HEK293T (cell line): ENCODE data around the gene SHOC1.

Experiments
- CTCF ChIA-PET: fragments of 350-600 bp; formaldehyde crosslinking; extraction: SDS; loops from one replicate; lab custom pipeline; 2021; ENCODE audit warnings: antibody characterized with exemption, inconsistent platforms; lab: Yijun Ruan, JAX
- POLR2A ChIA-PET: fragments of 350-600 bp; formaldehyde crosslinking; extraction: SDS; loops from one replicate; lab custom pipeline; 2020; ENCODE audit warnings: antibody characterized with exemption, inconsistent platforms; lab: Yijun Ruan, JAX
- DNase-seq: peaks from one replicate; pipeline ENCODE4 v3.0.0; 2012; ENCODE audit warnings: mixed read lengths; ENCODE audit errors: extremely low spot score
- ARNT ChIP-seq: fragments of 450-650 bp; IDR thresholded peaks from 2 replicates; pipeline ENCODE4 v1.6.1; 2017; ENCODE audit warnings: mild to moderate bottlenecking
- BHLHE40 ChIP-seq: fragments of 450-650 bp; IDR thresholded peaks from 2 replicates; pipeline ENCODE4 v1.6.1; 2016; ENCODE audit warnings: mild to moderate bottlenecking, moderate library complexity, borderline replicate concordance
- CTBP1 ChIP-seq: fragments of 450-650 bp; IDR thresholded peaks from 2 replicates; pipeline ENCODE4 v1.6.1; 2016; ENCODE audit warnings: borderline replicate concordance
- ELF4 ChIP-seq: fragments of 450-650 bp; IDR thresholded peaks from 2 replicates; pipeline ENCODE4 v1.6.1; 2017; ENCODE audit warnings: antibody characterized with exemption
- FOXA1 ChIP-seq: fragments of 450-650 bp; IDR thresholded peaks from 2 replicates; pipeline ENCODE4 v1.6.1; 2016; ENCODE audit warnings: mild to moderate bottlenecking
- FOXK2 ChIP-seq: fragments of 450-650 bp; IDR thresholded peaks from 2 replicates; pipeline ENCODE4 v1.6.1; 2016; ENCODE audit warnings: mild to moderate bottlenecking
- FOXM1 ChIP-seq: fragments of 450-650 bp; IDR thresholded peaks from 2 replicates; pipeline ENCODE4 v1.6.1; 2017; ENCODE audit warnings: mild to moderate bottlenecking, borderline replicate concordance
- HDGF ChIP-seq: fragments of 450-650 bp; IDR thresholded peaks from 2 replicates; pipeline ENCODE4 v1.6.1; 2017; ENCODE audit warnings: antibody characterized with exemption, borderline replicate concordance
- L3MBTL2 ChIP-seq: fragments of 450-650 bp; conservative IDR thresholded peaks from 2 replicates; pipeline ENCODE4 v1.6.1; 2016; ENCODE audit warnings: mild to moderate bottlenecking
- LEF1 ChIP-seq: fragments of 450-650 bp; IDR thresholded peaks from 2 replicates; pipeline ENCODE4 v1.6.1; 2017; ENCODE audit warnings: mild to moderate bottlenecking, borderline replicate concordance
- NFRKB ChIP-seq: fragments of 450-650 bp; IDR thresholded peaks from 2 replicates; pipeline ENCODE4 v1.6.1; 2016; ENCODE audit warnings: mild to moderate bottlenecking, moderate library complexity
- PKNOX1 ChIP-seq: fragments of 450-650 bp; IDR thresholded peaks from 2 replicates; pipeline ENCODE4 v1.6.1; 2016
- SP1 ChIP-seq: fragments of 450-650 bp; IDR thresholded peaks from 2 replicates; pipeline ENCODE4 v1.6.1; 2017
- SUZ12 ChIP-seq: fragments of 450-650 bp; IDR thresholded peaks from 2 replicates; pipeline ENCODE4 v1.6.1; 2016; ENCODE audit warnings: mild to moderate bottlenecking
- TARDBP ChIP-seq: fragments of 450-650 bp; IDR thresholded peaks from 2 replicates; pipeline ENCODE4 v1.6.1; 2016
- ZNF384 ChIP-seq: fragments of 450-650 bp; IDR thresholded peaks from 2 replicates; pipeline ENCODE4 v1.6.1; 2016

The SHOC1 gene

GRCh38 chr9:111794835-111795556 lies at the start of gene SHOC1:
Gene SHOC1 (minus strand): TSS chr9:111794937. CDS start chr9:111791418, 3,519 bp downstream.
- TF ChIP-seq ZNF384: no peak
- no peak for TF ChIP-seq SUZ12
- TF ChIP-seq PKNOX1: no peak
- no peak for TF ChIP-seq NFRKB
- TF ChIP-seq SP1: no peak
- TF ChIP-seq HDGF: no peak
- TF ChIP-seq BHLHE40: no peak
- TF ChIP-seq TARDBP: no peak
- POLR2A ChIA-PET: no interaction called here
- no peak for DNase-seq
- CTCF ChIA-PET: no interaction called here

GRCh38 chr9:111843971-111844370 lies 49.2 kb upstream of the SHOC1 start:
- TF ChIP-seq NFRKB (no peak), ARNT (no peak), HDGF (no peak), FOXM1 (no peak), LEF1 (no peak), ELF4 (no peak), SUZ12 (no peak), CTBP1 (no peak), PKNOX1 (no peak), FOXK2 (no peak), BHLHE40 (no peak), SP1 (no peak), ZNF384 (no peak), TARDBP (no peak)
- ChIA-PET CTCF (no interaction called here), POLR2A (no interaction called here)
- no peak for DNase-seq

DNA sequence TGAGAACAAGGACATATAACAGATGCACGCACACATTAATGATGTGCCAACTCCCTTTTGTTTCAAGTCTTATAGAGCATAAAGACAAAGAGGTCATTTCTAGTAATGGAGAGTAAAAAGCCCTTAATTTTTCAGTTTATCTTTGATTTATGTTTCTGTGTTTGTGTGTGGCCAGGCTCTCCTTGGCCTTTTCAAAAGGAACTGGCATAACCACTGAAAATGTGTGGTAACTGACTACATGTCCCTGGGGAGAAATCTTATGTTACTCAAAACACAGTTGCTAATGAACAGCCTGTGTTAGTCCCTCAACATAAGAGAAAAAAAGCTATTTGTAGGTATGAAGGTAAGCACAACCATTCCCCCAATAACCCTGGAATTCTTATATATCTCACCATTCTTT lies 47.6 kb upstream of the SHOC1 start:
- TF ChIP-seq ZNF384: no peak
- TF ChIP-seq NFRKB: no peak
- no peak for TF ChIP-seq FOXK2
- TF ChIP-seq HDGF: no peak
- no peak for TF ChIP-seq LEF1
- ChIA-PET POLR2A (no interaction called here), CTCF (no interaction called here)
- DNase-seq: no peak

DNA sequence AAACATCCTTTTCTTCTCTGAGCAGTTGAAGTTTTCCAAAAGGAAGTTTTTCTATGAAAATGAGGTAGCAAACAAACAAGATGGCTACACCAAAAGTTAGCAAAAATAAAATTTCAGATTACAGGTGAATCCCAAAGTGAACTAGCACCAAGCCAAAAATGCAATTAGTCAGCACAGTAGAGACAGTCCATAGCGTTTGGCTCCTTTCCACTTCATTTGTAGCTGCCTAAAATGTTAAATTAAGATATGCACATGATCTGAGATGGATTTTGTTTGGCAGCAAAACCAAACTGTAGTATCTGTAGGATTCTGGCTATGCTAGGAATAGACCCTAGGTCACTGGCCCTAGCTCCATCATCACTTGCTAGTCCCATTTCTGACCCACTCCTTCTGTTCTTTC lies 45.7 kb upstream of the SHOC1 start:
- POLR2A ChIA-PET: no interaction called here
- no peak for DNase-seq
- CTCF ChIA-PET: no interaction called here
- TF ChIP-seq NFRKB (no peak), BHLHE40 (no peak), FOXK2 (no peak), ZNF384 (no peak), L3MBTL2 (no peak), PKNOX1 (no peak), HDGF (no peak), LEF1 (no peak), SUZ12 (no peak), ARNT (no peak), TARDBP (no peak), FOXM1 (no peak), CTBP1 (no peak), ELF4 (no peak), FOXA1 (no peak), SP1 (no peak)

DNA sequence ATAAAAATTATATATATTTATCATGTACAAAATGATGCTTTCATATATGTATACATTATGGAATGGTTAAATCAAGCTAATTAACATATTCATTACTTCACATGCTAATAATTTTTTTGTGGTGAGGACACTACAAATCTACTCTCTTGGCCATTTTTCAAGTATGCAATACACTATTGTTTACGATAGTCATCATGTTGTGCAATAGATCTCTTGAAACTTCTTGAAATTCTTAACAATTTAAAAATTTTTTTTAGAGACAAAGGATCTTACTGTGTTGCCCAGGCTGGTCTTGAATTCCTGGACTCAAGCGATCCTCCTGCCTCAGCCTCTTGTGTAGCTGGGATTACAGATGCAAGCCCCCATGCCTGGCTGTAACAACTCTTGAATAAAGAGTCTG lies 45.2 kb upstream of the SHOC1 start:
- ChIA-PET CTCF (no interaction called here), POLR2A (no interaction called here)
- DNase-seq: no peak
- TF ChIP-seq ELF4 (no peak), PKNOX1 (no peak), BHLHE40 (no peak), L3MBTL2 (no peak), TARDBP (no peak), LEF1 (no peak), HDGF (no peak), SP1 (no peak), ZNF384 (no peak), ARNT (no peak), FOXA1 (no peak), FOXK2 (no peak), SUZ12 (no peak), NFRKB (no peak), FOXM1 (no peak), CTBP1 (no peak)

DNA sequence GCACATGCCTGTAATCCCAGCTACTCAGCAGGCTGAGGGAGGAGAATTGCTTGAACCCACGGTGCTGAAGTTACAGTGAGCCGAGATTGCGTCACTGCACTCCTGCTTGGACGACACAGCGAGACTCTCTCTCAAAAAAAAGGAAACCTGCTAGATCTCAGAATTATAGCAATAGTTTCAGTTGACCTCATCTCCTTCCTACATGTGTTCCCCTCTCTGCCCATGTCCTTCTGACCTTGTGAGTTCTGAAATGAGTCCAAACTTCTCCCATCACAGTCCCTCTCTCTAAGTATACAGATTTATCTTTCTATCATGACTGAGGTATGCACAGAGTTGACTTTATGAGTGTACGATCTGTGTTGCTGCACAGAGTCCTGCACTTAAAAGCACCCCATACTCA lies 44.6 kb upstream of the SHOC1 start:
- DNase-seq: no peak
- TF ChIP-seq SP1: no peak
- no peak for TF ChIP-seq LEF1
- TF ChIP-seq CTBP1: no peak
- no peak for TF ChIP-seq NFRKB
- POLR2A ChIA-PET: no interaction called here
- CTCF ChIA-PET: no interaction called here
